ENCODE measurements around the gene SLC6A9. TPM values are rescaled to one million over a fixed set of nuclear protein-coding genes. Genes with fewer than 3 reads are reported as not detected.

The SLC6A9 gene
- total RNA-seq, 2 experiments from 2014 or later = 2.6 to 5.3 TPM

DNA sequence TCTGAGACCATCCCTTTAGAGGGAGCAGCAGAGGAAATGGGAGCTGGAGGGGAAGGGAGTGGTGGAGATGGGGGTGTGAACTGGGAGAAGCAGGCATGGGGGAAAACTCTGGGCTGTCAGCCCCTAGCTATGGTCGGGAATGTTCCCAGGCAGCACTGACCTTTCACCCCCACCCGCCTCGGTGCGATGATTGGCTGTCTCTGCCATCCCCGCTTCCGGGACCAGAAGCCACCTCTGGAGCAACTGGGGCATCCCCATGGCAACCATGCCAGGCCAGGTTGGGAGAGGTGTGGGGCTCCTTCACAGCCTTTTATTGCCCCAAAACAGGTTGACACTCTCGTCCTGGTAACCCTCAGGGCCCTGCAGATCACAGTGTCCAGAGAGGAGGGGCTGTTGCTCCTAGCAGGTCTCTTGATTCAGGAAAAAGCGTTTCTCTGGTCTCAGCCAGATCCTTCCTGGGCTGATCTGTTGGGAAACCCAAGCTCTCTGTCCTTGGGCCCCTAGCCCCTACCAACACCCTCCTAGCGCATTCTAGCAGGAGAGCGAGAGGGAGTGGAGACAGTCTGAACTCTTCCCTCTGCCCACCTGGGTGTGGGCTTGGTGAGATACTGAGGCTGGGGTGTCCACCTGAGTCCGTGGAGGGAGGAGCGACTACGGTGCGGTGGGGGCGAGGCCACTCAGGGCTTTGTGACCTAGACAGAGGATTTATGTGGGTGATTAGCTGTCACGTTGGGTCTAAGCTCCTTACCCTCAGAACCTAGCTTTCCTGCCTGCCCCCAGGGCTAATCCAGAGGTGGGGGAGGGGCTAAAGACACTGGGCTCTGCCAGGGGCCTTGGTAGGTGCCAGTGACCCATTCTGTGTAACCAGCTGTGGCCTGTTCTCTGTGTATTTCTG is 12.2 kb upstream of the SLC6A9 start:
- peaks cover 13% of the 10 kb centered on the region for H3K4me1 Mint-ChIP-seq
- ATAC-seq (no peak), DNase-seq (no peak)
- H3K9me3 Mint-ChIP-seq (ENCODE audit: low read depth) = no peaks in the 10 kb centered on the region
- no peaks in the 10 kb centered on the region for H3K36me3 Mint-ChIP-seq
- CTCF ChIA-PET = interaction anchor here (1.3 to 6.1 kb wide), 4 partner anchors 12 to 514 kb away, joined by 5 to 51 read pairs (median 5); partner anchors contain the start of gene SLC6A9
- no peak overlapping the region for H3K27ac Mint-ChIP-seq
- H3K4me3 Mint-ChIP-seq = no peak overlapping the region
- peaks cover 18% of the 10 kb centered on the region for H3K27me3 Mint-ChIP-seq

GRCh38 chr1:44040846-44041245 is 9.6 kb upstream of the SLC6A9 start:
- DNase-seq = no peak

DNA sequence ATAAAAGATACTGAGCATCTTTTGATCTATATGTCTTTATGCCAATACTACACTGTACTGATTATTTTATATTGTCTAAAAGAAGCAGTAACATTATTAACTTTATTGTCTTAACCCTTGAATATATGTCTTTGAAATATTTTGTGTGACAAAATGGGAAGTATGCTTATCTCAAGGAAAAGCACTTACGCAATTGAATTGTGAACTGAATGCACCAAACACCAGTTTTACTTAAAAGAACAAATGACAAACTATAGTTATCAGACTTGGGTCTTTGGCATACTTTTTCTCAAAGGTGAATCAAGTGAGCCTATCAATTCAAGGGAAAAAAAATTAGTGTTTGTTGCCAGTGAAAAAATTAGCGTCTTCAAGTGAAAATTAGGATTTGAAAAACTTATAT is 9.2 kb upstream of the SLC6A9 start:
- peaks cover 12% of the 10 kb centered on the region for H3K27me3 Mint-ChIP-seq
- H3K27ac Mint-ChIP-seq = no peak overlapping the region
- H3K36me3 Mint-ChIP-seq = no peaks in the 10 kb centered on the region
- no peak for ATAC-seq
- CTCF ChIA-PET = interaction anchor here (0.9 to 6.1 kb wide), 3 partner anchors 35 to 106 kb away, joined by 3 to 51 read pairs (median 4); no protein-coding TSS in a partner anchor
- no peaks in the 10 kb centered on the region for H3K9me3 Mint-ChIP-seq (ENCODE audit: low read depth)
- peaks cover 3% of the 10 kb centered on the region for H3K4me1 Mint-ChIP-seq
- no peak overlapping the region for H3K4me3 Mint-ChIP-seq
- DNase-seq = no peak

More at GRCh38 chr1:44040846-44041245, 9.6 kb upstream of the SLC6A9 start:
- ATAC-seq = no peak
- Mint-ChIP-seq H3K27ac (no peak overlapping the region), H3K4me3 (no peak overlapping the region), H3K27me3 (peaks cover 12% of the 10 kb centered on the region), H3K36me3 (no peaks in the 10 kb centered on the region), H3K4me1 (peaks cover 3% of the 10 kb centered on the region), H3K9me3 (ENCODE audit: low read depth) (no peaks in the 10 kb centered on the region)
- CTCF ChIA-PET = interaction anchor here (0.9 to 6.1 kb wide), 3 partner anchors 35 to 106 kb away, joined by 3 to 51 read pairs (median 4); no protein-coding TSS in a partner anchor

GRCh38 chr1:44038876-44039657 is 7.8 kb upstream of the SLC6A9 start:
- Mint-ChIP-seq H3K4me1 (peaks cover 3% of the 10 kb centered on the region), H3K27me3 (peaks cover 12% of the 10 kb centered on the region), H3K36me3 (no peaks in the 10 kb centered on the region), H3K4me3 (no peak overlapping the region), H3K9me3 (ENCODE audit: low read depth) (no peaks in the 10 kb centered on the region), H3K27ac (no peak overlapping the region)
- CTCF ChIA-PET = interaction anchor here (6.1 kb wide), 1 partner anchor 33 kb away, joined by 51 read pairs; no protein-coding TSS in a partner anchor
- ATAC-seq (no peak), DNase-seq (no peak)

- ATAC-seq (no peak), DNase-seq (no peak)
- CTCF ChIA-PET = interaction anchor here (0.8 to 5.7 kb wide), 17 partner anchors 8 to 507 kb away, joined by 3 to 115 read pairs (median 4); partner anchors contain the start of genes ARTN, CCDC24 and IPO13
- Mint-ChIP-seq H3K36me3 (no peaks in the 10 kb centered on the region), H3K4me1 (peaks cover 7% of the 10 kb centered on the region), H3K27ac (no peak overlapping the region), H3K4me3 (no peak overlapping the region), H3K27me3 (peaks cover 9% of the 10 kb centered on the region), H3K9me3 (ENCODE audit: low read depth) (no peaks in the 10 kb centered on the region)
Observed at GRCh38 chr1:44037154-44037553, 5.9 kb upstream of the SLC6A9 start.

GRCh38 chr1:44036409-44037139 is 5.3 kb upstream of the SLC6A9 start:
- no peaks in the 10 kb centered on the region for H3K36me3 Mint-ChIP-seq
- H3K27ac Mint-ChIP-seq = no peak overlapping the region
- CTCF ChIA-PET = interaction anchor here (0.7 to 5.7 kb wide), 21 partner anchors 9 to 507 kb away, joined by 3 to 115 read pairs (median 4); partner anchors contain the start of genes ARTN, CCDC24 and IPO13
- peaks cover 7% of the 10 kb centered on the region for H3K4me1 Mint-ChIP-seq
- H3K27me3 Mint-ChIP-seq = peaks cover 7% of the 10 kb centered on the region
- H3K9me3 Mint-ChIP-seq (ENCODE audit: low read depth) = no peaks in the 10 kb centered on the region
- peak; percentile 72 for ATAC-seq
- peak; percentile 77 for DNase-seq
- H3K4me3 Mint-ChIP-seq = no peak overlapping the region

GRCh38 chr1:44035726-44036408 is 4.6 kb upstream of the SLC6A9 start:
- peaks cover 5% of the 10 kb centered on the region for H3K27me3 Mint-ChIP-seq
- no peaks in the 10 kb centered on the region for H3K9me3 Mint-ChIP-seq (ENCODE audit: low read depth)
- H3K4me3 Mint-ChIP-seq = no peak overlapping the region
- DNase-seq = no peak
- H3K36me3 Mint-ChIP-seq = no peaks in the 10 kb centered on the region
- no peak for ATAC-seq
- no peak overlapping the region for H3K27ac Mint-ChIP-seq
- H3K4me1 Mint-ChIP-seq = peaks cover 11% of the 10 kb centered on the region
- CTCF ChIA-PET = interaction anchor here (0.7 to 5.7 kb wide), 20 partner anchors 9 to 506 kb away, joined by 3 to 115 read pairs (median 4); partner anchors contain the start of genes CCDC24 and IPO13

GRCh38 chr1:44034976-44035716 is 3.9 kb upstream of the SLC6A9 start:
- DNase-seq (no peak), ATAC-seq (no peak)
- H3K4me1 Mint-ChIP-seq = peaks cover 11% of the 10 kb centered on the region
- no peak overlapping the region for H3K27ac Mint-ChIP-seq
- H3K36me3 Mint-ChIP-seq = no peaks in the 10 kb centered on the region
- CTCF ChIA-PET = interaction anchor here (1.0 to 5.7 kb wide), 9 partner anchors 12 to 199 kb away, joined by 3 to 115 read pairs (median 4); no protein-coding TSS in a partner anchor
- no peak overlapping the region for H3K4me3 Mint-ChIP-seq
- no peaks in the 10 kb centered on the region for H3K9me3 Mint-ChIP-seq (ENCODE audit: low read depth)
- H3K27me3 Mint-ChIP-seq = peaks cover 4% of the 10 kb centered on the region

- DNase-seq (no peak), ATAC-seq (no peak)
- no peak overlapping the region for H3K4me3 Mint-ChIP-seq
- no peak overlapping the region for H3K27ac Mint-ChIP-seq
- H3K4me1 Mint-ChIP-seq = peaks cover 15% of the 10 kb centered on the region
- no peaks in the 10 kb centered on the region for H3K27me3 Mint-ChIP-seq
- H3K36me3 Mint-ChIP-seq = no peaks in the 10 kb centered on the region
- CTCF ChIA-PET = interaction anchor here (1.1 to 5.7 kb wide), 7 partner anchors 8 to 99 kb away, joined by 3 to 115 read pairs (median 4); no protein-coding TSS in a partner anchor
- no peaks in the 10 kb centered on the region for H3K9me3 Mint-ChIP-seq (ENCODE audit: low read depth)
Observed at GRCh38 chr1:44034423-44034822, 3.2 kb upstream of the SLC6A9 start.

DNA sequence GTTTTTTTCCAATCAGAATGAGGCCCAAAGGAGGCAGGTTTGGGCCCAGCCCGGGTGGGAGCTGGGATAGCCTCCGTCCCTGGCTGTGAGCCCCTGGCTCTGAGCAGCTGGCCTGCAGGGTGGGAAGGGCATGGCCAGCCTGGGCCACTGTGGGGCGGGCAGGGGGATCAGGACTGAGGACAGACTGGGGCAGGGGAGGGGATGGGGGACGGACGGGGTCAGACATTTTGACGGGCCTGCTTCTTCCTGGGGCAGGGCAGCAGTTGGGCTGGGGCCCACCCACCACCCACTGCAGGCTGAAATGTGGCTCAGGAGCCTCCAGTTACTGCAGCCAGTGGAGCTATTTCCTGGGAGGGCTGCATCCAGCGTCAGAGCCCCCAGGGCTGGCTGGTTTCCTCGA is 2.5 kb upstream of the SLC6A9 start:
- DNase-seq = no peak
- H3K36me3 Mint-ChIP-seq = no peaks in the 10 kb centered on the region
- no peak overlapping the region for H3K27ac Mint-ChIP-seq
- H3K9me3 Mint-ChIP-seq (ENCODE audit: low read depth) = no peaks in the 10 kb centered on the region
- peaks cover 21% of the 10 kb centered on the region for H3K4me1 Mint-ChIP-seq
- no peak for ATAC-seq
- CTCF ChIA-PET = interaction anchor here (1.1 to 5.7 kb wide), 5 partner anchors 9 to 99 kb away, joined by 3 to 115 read pairs (median 4); no protein-coding TSS in a partner anchor
- H3K27me3 Mint-ChIP-seq = no peaks in the 10 kb centered on the region
- no peak overlapping the region for H3K4me3 Mint-ChIP-seq

DNA sequence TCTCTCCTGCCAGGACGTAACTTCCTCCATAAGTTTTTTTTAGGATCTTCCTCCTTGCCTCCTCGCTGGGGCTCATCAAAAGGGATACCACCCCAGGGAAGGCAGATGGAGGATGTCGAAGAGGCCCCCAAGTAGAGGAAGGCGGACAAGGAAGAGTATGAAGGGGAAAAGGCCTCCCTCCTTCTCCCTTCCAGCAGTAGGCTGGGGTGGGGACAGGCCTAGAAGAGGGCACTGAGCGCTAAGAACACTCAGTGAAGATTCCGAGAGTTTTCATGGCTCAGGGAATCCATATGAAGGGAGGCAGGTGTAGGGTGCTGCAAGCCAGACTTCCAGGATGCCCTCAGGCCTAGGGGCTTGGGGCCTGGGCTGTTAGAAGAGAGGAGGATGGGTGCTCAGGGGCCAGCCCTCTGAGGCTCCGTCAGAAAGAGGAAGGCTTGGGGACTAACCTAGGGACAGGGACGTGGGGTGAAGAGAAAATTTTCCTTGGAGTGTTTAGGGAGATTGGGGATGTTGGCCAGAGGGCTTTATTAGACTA is 1.8 kb upstream of the SLC6A9 start:
- Mint-ChIP-seq H3K4me1 (peaks cover 23% of the 10 kb centered on the region), H3K27ac (peak overlapping the region; percentile 45), H3K4me3 (no peak overlapping the region), H3K9me3 (ENCODE audit: low read depth) (no peaks in the 10 kb centered on the region), H3K27me3 (no peaks in the 10 kb centered on the region), H3K36me3 (no peaks in the 10 kb centered on the region)
- DNase-seq (no peak), ATAC-seq (no peak)
- CTCF ChIA-PET = interaction anchor here (1.1 to 5.7 kb wide), 4 partner anchors 9 to 39 kb away, joined by 3 to 115 read pairs (median 18); no protein-coding TSS in a partner anchor
